Activated CD4-positive, alpha-beta T cell treated with anti-CD3 and anti-CD28 coated beads for 1 hour (primary cell): ENCODE results near the gene NUCB2.

Source experiments
- DNase-seq: peaks from one replicate; pipeline ENCODE4 v3.0.0-alpha.2; 2020

NUCB2 gene

DNA sequence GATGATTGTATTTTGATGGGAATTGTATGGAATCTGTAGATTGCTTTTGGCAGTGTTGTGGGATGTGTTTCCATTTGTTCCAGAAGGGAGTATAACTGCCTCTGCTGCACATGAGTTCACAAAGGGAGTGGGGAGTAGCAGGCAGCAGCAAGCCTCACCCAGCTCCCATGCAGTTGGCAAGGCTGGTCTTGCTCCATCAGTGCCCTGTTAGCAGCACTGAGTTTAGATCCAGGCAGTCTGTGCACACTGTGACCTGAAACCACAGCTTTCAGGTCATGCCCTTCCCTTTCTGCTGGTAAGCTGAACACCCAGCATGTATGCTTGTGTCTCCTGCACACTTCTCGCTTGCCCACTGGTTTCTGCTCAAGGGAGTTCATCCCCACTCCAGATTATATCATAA, 3.7 kb upstream of the NUCB2 start:
- DNase-seq: no peak

DNA sequence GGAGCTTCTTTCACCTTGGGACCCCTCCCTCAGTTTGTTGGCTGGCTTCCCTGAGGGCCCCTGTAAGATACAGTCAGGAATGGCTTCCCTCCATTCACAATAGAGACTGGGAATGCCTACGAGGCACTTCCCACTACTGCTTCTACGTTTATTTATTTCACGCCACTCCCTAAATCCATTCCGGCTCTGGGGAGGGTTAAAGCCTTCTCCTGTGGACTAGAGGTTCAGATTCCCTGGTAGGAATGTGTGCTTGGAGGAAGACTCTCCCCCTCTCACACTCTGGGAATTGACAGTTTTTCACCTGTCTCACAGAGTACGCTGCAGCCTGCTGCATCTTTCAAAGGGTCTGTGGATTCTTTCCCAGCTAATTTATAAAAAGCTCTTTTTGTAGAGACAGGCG, 3.3 kb upstream of the NUCB2 start:
- DNase-seq: no peak

DNA sequence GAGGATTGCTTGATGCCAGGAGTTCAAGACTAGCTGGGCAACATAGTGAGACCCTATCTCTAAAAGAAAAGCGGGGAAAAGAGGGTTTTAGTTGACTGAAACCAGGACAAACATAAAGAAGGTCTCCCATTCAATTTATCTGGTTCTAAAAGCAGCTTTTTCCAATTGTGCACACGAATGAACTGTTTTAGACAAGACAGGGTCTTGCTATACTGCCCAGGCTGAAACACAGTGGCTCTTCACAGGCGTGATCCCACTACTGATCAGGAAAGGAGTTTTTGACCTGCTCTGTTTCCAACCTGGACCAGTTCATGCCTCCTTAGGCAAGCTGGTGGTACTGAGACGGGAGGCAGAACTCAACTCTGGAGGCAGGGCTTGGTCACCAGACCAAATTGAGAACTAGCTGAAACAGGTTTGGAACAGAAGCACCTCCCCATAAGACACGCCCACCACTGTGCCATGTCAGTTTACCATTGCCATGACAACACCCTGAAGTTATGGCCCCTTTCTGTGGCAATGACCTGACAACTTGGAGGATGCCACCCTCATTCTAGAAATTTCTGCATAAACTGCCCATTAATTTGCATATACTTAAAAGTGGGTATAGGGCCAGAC, 2.8 kb upstream of the NUCB2 start:
- no peak for DNase-seq

DNA sequence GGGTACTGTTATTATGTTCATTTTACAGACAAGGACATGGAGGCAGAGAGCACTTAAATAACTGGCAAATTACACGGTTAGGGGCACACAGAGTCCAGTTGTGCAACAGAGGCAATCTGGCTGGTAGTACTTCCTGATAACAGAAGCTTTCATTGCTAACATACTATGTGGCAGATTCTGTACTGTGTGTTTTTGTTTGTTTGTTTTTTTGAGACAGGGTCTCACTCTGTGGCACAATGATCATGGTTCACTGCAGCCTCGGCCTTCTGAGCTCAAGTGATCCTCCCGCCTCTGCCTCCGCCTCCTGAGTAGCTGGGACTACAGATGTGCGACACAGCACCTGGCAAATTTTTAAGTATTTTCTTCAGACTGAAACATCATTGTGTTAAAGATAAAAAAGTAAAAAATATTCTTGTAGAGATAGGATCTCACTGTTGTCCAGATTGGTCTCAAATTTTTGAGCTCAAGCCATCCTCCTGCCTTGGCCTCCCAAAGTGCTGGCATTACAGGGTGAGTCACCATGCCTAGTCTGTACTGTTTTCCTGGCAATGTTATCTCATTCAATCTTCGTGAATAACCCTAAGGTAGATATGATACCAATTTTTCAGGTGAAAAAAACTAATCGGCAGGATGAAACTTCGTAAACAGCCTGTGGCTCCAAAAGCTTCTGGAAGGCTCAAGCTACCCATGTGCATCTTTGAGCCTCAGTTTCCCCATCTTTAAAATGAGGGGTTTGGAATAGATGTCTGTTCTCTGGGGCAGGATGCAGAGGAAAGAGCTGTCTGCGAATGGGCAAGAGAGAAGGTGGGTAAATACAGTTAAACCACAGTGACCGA, 921 bp upstream of the NUCB2 start:
- DNase-seq: no peak

DNA sequence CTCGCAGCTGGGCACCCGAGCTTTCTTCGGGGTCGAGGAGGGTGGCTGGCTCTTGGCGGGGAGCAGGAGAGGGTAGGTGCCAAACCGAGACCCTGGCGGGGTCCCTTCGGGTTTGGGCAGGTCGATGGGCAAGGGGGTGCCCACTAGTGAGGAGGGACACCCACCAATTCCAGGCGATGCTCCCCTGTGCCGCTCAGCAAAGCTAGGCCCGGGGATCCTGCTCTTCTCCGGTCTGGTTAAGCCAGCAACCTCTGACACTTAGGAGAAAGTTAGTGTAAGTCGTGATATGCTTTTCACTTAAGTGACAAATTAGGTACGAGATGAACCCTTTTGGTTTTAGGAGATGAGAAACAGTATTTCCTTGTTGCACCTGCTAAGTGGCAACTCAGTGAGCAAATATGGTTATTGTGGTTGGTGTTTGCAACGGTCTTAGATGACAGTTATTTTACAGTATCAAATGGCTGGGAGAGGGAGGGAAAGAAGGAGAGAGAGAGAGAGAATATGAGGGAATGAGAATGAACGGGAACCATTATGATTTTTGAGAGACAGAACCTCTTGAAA, 565 bp downstream of the NUCB2 start:
- DNase-seq: no peak

- no peak for DNase-seq
Measured at GRCh38 chr11:17280494-17281127, 4.1 kb downstream of the NUCB2 start.

- DNase-seq: no peak
Measured at GRCh38 chr11:17286332-17286731, 9.8 kb downstream of the NUCB2 start.

DNA sequence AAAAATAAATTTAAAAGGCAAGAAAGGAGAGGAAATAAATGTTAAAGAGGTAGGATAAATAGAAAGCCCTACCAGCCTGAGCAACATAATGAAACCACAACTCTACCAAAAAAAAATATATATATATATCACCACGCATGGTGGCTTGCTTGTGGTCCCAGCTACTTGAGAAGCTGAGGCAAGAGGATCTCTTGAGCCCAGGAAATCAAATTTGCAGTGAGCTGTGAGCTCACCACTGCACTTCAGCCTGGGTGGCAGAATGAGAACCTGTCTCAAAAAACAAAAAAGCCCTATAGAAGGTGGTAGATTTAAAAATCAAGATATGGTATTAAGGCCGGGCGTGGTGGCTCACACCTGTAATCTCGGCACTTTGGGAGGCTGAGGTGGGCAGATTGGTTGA, 10.5 kb downstream of the NUCB2 start:
- no peak for DNase-seq

DNA sequence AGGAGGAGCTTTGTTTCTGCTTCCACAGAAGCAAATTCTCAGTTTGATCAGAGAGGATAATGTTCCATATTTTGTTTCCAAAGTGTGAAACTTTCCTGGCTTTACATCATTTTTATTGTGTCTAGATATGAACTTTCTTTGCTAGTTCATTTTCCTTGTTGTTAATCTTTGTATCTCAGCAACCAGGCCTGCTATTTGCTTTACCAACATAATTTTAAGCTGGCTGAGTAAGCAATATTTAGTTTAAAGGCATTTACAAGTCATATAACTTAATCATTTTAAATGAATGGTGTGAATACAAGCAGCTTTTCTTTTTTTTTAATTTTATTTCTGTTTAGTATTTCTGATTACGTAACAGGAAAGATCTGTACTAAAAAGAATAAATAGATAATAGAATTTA, 15.2 kb downstream of the NUCB2 start:
- DNase-seq: no peak

DNA sequence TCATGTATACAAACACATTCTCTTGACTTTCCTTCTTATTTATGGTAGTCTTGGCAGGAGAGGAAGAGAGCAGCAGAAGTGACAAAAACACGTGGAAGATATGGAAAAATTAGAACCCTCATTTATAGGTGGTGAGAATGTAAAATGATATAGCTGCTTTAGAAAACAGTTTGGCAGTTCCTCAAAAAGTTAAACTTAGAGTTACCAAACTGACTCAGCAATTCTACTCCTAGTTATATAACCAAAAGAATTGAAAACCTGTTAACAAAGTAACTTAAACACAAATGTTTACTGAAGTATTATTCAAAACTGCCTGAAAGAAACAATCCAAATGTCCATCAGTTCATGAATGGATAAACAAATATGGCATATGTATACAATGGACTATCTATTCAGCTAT, 16.8 kb downstream of the NUCB2 start:
- no peak for DNase-seq

DNA sequence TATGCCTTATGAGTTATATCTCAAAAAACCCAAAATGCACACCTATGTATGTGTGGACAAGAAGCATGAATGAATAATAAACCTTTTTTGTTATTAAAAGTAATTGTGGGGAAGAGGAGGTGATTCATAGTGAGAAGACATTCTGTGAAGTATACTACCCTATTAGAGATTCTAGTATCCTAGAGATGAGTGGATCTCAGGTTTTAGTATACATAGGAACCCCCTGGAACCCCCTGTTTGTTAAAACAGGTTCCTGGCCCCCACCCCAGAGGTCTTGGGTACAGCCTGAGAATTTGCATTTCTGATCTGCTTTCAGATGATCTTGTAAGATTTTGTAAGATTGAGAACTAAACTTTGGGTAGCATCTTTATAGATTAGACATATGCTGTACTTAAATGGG, 17.5 kb downstream of the NUCB2 start:
- DNase-seq: no peak

GRCh38 chr11:17296852-17297559, 20.5 kb downstream of the NUCB2 start:
- DNase-seq: no peak

GRCh38 chr11:17298302-17298701, 21.8 kb downstream of the NUCB2 start:
- no peak for DNase-seq

GRCh38 chr11:17300372-17300771, 23.8 kb downstream of the NUCB2 start:
- no peak for DNase-seq

DNA sequence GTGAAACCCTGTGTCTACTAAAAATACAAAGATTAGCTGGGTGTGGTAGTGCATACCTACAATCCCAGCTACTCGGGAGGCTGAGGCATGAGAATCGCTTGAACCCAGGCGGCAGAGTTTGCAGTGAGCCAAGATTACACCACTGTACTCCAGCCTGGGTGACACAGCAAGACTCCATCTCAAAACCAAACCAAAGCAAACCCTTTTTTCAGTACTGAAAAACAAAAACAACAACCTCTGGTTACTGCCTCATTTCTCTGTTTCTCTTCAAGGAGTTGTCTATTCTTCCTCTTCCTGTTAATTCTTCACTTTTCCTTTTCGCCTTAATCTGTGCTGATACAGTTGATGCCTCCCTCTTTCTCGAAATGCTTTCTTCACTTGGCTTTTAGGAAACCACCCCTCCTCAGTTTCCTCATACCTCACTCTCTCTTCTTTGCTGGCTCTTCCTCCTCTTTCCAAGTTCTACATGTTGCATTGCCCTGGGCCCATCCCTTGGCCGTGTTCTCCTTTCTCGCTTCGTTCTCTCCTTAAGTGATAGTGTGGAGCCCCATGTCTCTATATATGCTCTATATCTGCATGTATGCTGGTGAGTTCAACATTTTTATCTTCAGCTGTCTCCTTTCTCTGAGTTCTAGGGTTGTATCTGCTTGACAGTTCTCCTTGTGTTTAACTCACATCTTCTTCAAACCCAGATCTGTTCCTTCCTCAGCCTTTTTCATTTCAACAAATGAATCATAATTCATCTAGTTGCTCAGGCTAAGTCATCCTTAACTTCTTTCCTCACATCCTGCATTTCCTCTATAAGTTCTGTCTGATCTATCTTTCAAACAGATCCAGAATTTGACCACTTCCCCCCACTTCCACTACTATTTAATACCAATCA, 37.1 kb downstream of the NUCB2 start:
- DNase-seq: no peak

GRCh38 chr11:17314232-17314547, 37.7 kb downstream of the NUCB2 start:
- no peak for DNase-seq

DNA sequence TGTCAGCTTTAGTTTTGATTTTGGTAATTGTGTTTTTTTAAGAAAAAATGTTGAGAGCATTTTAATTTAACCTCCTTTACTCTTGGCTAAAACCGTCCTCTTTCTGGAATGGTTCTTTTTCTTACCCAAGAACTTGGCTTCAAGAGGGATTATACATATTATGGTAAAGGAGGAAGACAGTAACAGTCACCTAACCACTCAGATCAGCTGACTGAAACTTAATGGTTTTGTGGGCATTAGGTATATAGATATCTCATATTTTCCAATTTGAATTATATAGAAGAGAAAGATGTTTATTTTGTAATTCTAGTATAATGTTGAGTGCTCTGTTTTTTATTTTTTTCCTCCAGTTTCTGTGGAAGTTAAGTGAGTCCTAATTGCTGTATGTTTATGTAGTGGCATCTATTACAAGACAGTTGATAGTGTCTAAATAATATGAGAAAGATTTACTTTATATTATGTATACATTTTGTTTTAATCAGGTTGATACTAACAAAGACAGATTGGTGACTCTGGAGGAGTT, 38.4 kb downstream of the NUCB2 start:
- no peak for DNase-seq

DNA sequence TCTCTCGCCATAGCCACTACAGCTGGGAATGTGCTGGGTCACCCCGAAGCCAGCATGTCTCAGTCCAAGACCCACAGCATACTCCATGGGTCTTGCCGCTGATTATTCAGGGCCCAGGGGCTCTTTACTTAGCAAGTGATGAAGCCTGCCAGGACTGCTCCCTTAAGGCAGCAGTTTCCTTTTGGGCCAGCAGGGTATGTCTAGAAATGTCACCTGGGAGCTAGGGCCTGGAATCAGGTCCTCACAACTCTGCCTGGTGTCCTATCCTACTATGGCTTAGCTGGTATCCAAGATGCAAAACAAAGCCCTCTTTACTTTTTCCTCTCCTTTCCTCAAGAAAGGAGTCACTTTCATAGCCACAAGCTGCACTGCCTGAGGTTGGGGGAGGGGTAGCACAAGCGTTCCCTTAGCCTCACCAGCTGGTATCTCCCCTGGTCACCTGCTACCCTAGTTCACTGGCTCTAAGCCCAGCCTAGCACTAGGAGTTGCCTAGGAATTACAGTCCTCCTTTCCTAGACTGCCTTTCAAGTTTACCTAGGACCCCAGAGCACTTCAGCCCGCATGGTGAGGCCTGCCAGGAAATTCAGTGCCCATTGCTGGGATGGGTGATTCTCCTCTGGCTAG, 52.4 kb downstream of the NUCB2 start:
- no peak for DNase-seq

DNA sequence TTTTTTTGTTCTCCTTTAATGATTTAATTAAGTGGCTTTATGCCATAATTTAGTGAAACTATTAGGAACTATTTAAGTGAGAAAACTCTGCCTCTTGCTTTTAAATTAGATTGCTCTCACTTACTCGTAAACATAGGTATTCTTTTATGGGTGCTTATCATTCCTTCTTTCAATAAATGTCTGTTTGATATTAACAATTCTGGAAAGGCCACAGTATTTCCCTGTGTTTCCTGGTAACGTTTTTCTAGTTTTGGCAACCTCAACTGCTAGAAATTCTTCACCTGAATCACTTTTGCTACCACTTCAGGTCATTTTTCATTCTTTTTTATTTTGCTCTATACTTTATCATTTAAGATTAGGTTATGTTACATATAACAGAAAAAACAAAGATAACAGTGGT, 55.1 kb downstream of the NUCB2 start:
- no peak for DNase-seq

DNA sequence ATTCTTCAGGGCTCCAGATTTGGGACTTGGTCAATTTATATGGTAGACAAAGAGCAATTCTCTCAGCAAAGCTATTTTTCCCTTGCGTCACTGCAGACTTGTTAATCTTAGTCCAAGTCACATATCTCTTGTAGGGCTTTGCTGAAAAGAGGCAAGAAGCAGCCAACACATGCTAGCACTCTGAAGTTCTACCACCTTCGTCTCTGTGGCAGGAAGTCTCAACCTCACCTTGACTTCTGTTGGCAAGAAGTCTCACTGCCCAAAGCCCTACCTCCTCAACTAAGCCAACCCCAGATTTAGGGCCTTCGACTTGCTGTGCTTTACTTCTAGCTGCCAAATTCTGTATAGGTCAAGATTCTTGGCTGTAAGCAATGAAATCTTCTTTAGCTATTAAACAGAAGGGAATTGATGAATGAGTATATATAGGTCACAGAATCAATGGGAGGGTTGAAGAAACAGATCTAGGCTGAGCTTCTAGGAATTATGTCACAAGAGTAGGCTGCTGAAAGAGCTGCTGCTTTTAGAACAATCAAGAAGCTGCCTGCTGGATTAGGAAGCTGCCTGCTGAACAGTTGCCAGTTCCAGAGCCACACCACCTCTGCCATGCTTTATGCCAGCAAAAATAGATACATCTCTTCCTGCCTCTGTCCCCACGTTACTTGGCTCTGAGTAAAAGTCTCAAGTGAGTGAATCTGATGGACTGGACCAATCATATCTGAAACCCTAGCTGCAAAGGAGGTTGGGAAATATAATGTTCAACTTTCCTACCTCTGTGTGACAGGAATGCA, 57.5 kb downstream of the NUCB2 start:
- no peak for DNase-seq

DNA sequence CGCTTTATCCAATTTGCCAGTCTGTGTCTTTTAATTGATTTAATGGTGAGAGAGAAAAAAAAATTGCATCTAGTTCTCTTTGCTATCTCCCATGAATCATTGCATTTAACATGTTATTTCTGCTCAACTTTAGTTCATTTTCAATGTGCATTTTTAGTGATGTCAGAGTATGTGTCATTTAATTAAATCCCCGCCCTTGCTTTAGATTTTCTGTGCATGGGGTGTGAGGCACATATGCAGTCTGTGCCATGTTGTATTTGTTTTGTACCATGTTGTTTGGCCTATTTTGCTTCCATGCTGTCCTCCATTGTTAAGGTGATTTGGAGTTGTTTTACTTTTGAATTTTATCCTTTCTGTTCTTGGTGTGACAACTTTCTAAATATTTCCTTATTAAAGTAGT, 66.7 kb downstream of the NUCB2 start:
- DNase-seq: no peak
